GM13977 (cell line): ENCODE results near the gene SEMA4D.

Experiments
- DNase-seq: peaks from one replicate; pipeline ENCODE4 v3.0.0; 2012; ENCODE audit warnings: low spot score
- in situ Hi-C: fragments of 300-500 bp; cut with MboI; formaldehyde crosslinking; loops from one replicate; pipeline ENCODE4 v1.12.0; 2022; ENCODE audit warnings: low sequenced_read_pairs, low pct_unique_long_range_greater_than_20kb, mixed read lengths, inconsistent platforms; ENCODE audit not compliant: unreplicated experiment
- TF ChIP-seq, protein P1 (sequence below): IDR thresholded peaks from 2 replicates; pipeline ENCODE4 v1.5.1; 2012; ENCODE audit warnings: mild to moderate bottlenecking, control low read depth; ENCODE audit not compliant: insufficient read depth; ENCODE audit errors: extremely low read depth, missing control alignments

Gene SEMA4D

DNA sequence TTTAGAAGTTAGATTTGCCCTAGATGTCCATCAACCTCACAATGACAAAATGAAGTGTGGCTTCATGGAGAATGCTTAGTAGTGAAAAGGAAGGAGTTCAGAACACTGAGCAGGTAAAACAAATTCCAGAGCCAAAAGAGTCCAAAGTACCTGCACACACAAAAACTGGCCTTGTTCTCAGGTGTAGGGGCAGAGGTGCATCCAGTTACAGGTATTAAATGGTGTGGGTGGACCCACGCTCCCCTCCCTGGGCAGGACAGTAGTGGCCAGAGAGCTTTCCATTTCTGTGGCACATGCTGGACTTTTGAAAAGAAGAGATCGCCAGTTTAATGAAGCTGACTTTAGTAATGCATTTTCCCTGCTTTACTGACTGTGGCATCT is 132.4 kb downstream of the SEMA4D start:
- no peak for DNase-seq
- TF ChIP-seq, protein P1, sequence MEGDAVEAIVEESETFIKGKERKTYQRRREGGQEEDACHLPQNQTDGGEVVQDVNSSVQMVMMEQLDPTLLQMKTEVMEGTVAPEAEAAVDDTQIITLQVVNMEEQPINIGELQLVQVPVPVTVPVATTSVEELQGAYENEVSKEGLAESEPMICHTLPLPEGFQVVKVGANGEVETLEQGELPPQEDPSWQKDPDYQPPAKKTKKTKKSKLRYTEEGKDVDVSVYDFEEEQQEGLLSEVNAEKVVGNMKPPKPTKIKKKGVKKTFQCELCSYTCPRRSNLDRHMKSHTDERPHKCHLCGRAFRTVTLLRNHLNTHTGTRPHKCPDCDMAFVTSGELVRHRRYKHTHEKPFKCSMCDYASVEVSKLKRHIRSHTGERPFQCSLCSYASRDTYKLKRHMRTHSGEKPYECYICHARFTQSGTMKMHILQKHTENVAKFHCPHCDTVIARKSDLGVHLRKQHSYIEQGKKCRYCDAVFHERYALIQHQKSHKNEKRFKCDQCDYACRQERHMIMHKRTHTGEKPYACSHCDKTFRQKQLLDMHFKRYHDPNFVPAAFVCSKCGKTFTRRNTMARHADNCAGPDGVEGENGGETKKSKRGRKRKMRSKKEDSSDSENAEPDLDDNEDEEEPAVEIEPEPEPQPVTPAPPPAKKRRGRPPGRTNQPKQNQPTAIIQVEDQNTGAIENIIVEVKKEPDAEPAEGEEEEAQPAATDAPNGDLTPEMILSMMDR: no peak
- in situ Hi-C loops: no loop called here

DNA sequence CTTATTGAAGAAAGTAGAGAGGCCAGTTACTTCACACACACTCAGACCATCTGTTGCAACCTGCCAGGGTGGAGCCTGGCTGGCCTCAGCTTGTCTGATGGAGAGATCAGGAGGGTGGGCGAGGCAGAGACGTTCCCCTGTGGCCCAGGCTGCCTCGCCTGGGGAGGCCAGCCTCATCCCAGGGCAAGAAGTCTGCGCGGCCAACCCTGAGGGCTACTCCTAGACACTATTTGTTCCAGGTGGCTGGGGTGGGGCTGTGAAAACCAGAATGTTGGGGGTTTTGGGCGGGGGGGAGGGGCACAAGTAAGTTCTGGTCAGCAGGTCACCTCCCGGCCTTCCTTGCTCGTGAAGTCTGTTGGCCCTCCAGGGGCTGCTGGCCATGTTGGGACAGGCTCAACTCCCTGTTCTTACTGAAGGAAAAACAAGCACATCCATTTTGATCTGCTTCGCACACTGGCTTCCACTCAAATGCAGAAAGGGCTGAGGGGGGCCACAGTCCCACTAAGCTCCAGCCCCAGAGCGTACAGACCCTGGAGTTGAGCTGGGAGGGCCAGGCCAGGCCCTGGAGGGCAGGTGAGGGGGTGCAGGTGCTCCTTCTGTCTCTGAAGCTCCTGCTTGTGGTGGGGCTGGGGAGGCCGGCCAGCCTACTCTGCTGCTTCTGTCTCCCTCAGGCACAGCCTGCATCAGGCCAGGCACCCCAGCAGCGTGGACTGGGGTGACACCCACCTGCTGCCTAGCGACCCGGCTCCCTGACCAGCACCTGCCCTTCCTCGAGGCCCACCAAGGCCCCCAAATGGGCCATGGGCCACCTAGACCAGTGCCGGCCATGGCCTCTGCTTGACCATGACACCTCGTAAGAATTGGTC is 133.0 kb downstream of the SEMA4D start:
- TF ChIP-seq, protein P1: no peak
- DNase-seq: no peak
- in situ Hi-C loops: no loop called here

GRCh38 chr9:89363921-89364665 is 133.8 kb downstream of the SEMA4D start:
- no peak for DNase-seq
- in situ Hi-C loops: no loop called here
- TF ChIP-seq, protein P1: no peak

GRCh38 chr9:89363311-89363670 is 134.6 kb downstream of the SEMA4D start:
- in situ Hi-C loops: no loop called here
- DNase-seq: no peak
- TF ChIP-seq, protein P1: no peak

DNA sequence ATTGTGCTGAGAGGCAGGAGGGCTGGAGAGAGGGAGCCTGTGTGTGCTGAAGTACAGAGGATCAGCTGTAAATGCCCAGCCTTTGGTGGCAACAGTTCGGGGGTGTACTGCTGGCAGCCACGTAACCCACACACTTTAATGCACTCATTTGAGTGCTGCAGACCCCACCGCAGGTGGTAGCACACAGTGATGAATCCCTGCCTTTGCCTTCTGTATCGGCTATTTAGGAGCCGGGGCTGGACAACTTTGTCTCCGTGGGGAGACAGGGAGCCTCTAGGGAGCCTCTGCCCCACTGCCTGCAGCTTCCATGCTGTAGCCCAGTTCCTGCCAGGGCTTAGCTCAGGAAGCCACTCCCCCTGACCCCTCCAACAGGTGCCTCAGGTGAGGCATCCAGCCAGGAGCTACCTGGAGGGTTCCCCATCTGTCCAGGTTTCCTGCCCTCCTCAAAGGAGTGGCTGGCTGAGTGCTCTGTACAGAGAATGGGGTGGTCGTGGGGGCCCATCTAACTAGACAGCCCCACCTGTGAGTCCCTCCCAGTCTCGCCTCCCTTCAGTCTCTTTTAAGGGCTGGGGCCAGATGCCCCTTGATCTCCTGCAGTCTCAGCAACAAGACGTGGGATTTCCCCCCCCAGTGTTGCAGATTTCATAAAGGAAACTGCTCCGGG is 135.1 kb downstream of the SEMA4D start:
- in situ Hi-C loops: no loop called here
- TF ChIP-seq, protein P1: no peak
- DNase-seq: no peak

GRCh38 chr9:89361816-89362646 is 135.9 kb downstream of the SEMA4D start:
- TF ChIP-seq, protein P1: no peak
- DNase-seq: no peak
- in situ Hi-C loops: no loop called here
